Tibial nerve (tissue), 4 donors: ENCODE results near the gene IL27RA. TPM values are rescaled to one million over a fixed set of nuclear protein-coding genes. Genes with fewer than 3 reads are reported as not detected.

ENCODE experiments used
- DNase-seq, 2 donors: peaks; one replicate each; pipeline ENCODE4 v3.0.0-alpha.2; 2019; ENCODE audit warnings: low spot score in 2 of 2
- H3K27ac ChIP-seq, 4 donors: fragments of 200-600 bp; sonication (generic) in 3 of 4; one replicate each; pipeline ENCODE4 v1.5.1; 2017 to 2019; ENCODE audit warnings: mild to moderate bottlenecking in 1 of 4
- H3K27me3 ChIP-seq, 2 donors: fragments of 200-600 bp; sonication (generic) in 1 of 2; one replicate each; pipeline versions ENCODE4 v1.5.1 to v1.6.0; 2017 to 2019
- H3K36me3 ChIP-seq, 3 donors: fragments of 200-600 bp; sonication (generic); one replicate each; pipeline ENCODE4 v1.5.1; 2018 to 2019
- H3K4me1 ChIP-seq, 4 donors: fragments of 200-600 bp; sonication (generic) in 3 of 4; one replicate each; pipeline ENCODE4 v1.5.1; 2017 to 2019
- H3K4me3 ChIP-seq, 4 donors: fragments of 200-600 bp; sonication (generic) in 3 of 4; one replicate each; pipeline ENCODE4 v1.5.1; 2017 to 2019; ENCODE audit warnings: mild to moderate bottlenecking in 1 of 4, moderate library complexity in 1 of 4
- H3K9me3 ChIP-seq, 4 donors: fragments of 200-600 bp; sonication (generic) in 3 of 4; one replicate each; pipeline ENCODE4 v1.5.1; 2017 to 2019
- CTCF ChIP-seq, 5 experiments: fragments of 200-600 bp in 3 of 5; fragments of 450-650 bp in 2 of 5; sonication (generic) in 3 of 5; IDR thresholded peaks; one replicate each; pipeline ENCODE4 v1.5.1; 2016 to 2019; ENCODE audit warnings: antibody characterized with exemption in 5 of 5, mild to moderate bottlenecking in 3 of 5, moderate library complexity in 2 of 5
- EP300 ChIP-seq, 2 donors: sonication (generic); formaldehyde crosslinking; IDR thresholded peaks; one replicate each; pipeline ENCODE4 v1.6.1; 2017; ENCODE audit warnings: antibody characterized with exemption in 2 of 2, mild to moderate bottlenecking in 1 of 2
- POLR2A ChIP-seq, 2 donors: fragments of 450-650 bp; IDR thresholded peaks; one replicate each; pipeline ENCODE4 v1.6.1; 2017; ENCODE audit warnings: antibody characterized with exemption in 2 of 2, mild to moderate bottlenecking in 2 of 2, moderate library complexity in 2 of 2
- WGBS, 2 donors: methylation state at CpG; one replicate each; pipeline ENCODE4 v1.1.5; 2018; 5-methylcytosine and 5-hydroxymethylcytosine counted together
- total RNA-seq, 4 donors: library from RNA; depleted of rRNA; stranded (reverse); fragments of >200 nt; gene quantifications; one replicate each; pipeline ENCODE4 v1.1.0, GENCODE V29; 2016

IL27RA gene
- total RNA-seq, 4 donors from 2014 or later: 2.4 to 3.5 (median 3.0) TPM

- H3K4me3 ChIP-seq: no peak within 1 kb of the TSS
Measured at GRCh38 chr19:14061751-14062557, 30.4 kb downstream of the IL27RA start, which contains the start of gene PALM3. TSS of gene PALM3 (minus strand) at chr19:14062076. CDS start at chr19:14061980, 96 bp downstream.

GRCh38 chr19:14062558-14062855 is 30.9 kb downstream of the IL27RA start:
- no peak overlapping the region for H3K27ac ChIP-seq
- no peak for DNase-seq
- TF ChIP-seq EP300 (IDR thresholded peaks at IDR 0.05) (no peak), CTCF (IDR thresholded peaks at IDR 0.05) (no peak), POLR2A (IDR thresholded peaks at IDR 0.05) (no peak)
- no peaks in the 10 kb centered on the region for H3K9me3 ChIP-seq
- peaks cover 0 to 15% (median 2%) of the 10 kb centered on the region in 4 donors for H3K4me1 ChIP-seq
- 85 to 88% methylated on average over 5 of the region's 5 CpGs for WGBS, 2 donors
- no peak overlapping the region for H3K4me3 ChIP-seq
- no peaks in the 10 kb centered on the region for H3K36me3 ChIP-seq
- peaks cover 2 to 55% of the 10 kb centered on the region in 2 donors for H3K27me3 ChIP-seq

More at GRCh38 chr19:14061751-14062557, 30.4 kb downstream of the IL27RA start, which contains the start of gene PALM3:
- Histone ChIP-seq H3K27me3 (peaks cover 2 to 59% of the 10 kb centered on the region in 2 donors), H3K4me1 (peaks cover 0 to 20% (median 5%) of the 10 kb centered on the region in 4 donors), H3K36me3 (no peaks in the 10 kb centered on the region), H3K9me3 (no peaks in the 10 kb centered on the region), H3K27ac (peak within 1 kb of the TSS in 1 of 4 donors; percentile 39)
- TF ChIP-seq POLR2A (IDR thresholded peaks at IDR 0.05): no peak
- no peak for TF ChIP-seq CTCF (IDR thresholded peaks at IDR 0.05)
- no peak for TF ChIP-seq EP300 (IDR thresholded peaks at IDR 0.05)
- WGBS, 2 donors: 64 to 65% methylated on average over 16 to 18 of the region's 19 CpGs
- DNase-seq: no peak

- Histone ChIP-seq H3K9me3 (no peaks in the 10 kb centered on the region), H3K36me3 (no peaks in the 10 kb centered on the region), H3K4me3 (no peak overlapping the region), H3K27ac (no peak overlapping the region), H3K4me1 (peaks cover 0 to 9% (median 0%) of the 10 kb centered on the region in 4 donors), H3K27me3 (peaks cover 2 to 49% of the 10 kb centered on the region in 2 donors)
- 70 to 71% methylated on average over 7 of the region's 7 CpGs for WGBS, 2 donors
- DNase-seq: no peak
- no peak for TF ChIP-seq POLR2A (IDR thresholded peaks at IDR 0.05)
- no peak for TF ChIP-seq CTCF (IDR thresholded peaks at IDR 0.05)
- no peak for TF ChIP-seq EP300 (IDR thresholded peaks at IDR 0.05)
Measured at GRCh38 chr19:14063105-14063504, 31.5 kb downstream of the IL27RA start.

- no peak overlapping the region for H3K4me3 ChIP-seq
- H3K4me1 ChIP-seq: no peaks in the 10 kb centered on the region
- no peaks in the 10 kb centered on the region for H3K36me3 ChIP-seq
- DNase-seq: no peak
- no peaks in the 10 kb centered on the region for H3K9me3 ChIP-seq
- no peak for TF ChIP-seq CTCF (IDR thresholded peaks at IDR 0.05)
- TF ChIP-seq POLR2A (IDR thresholded peaks at IDR 0.05): no peak
- peaks cover 0 to 21% of the 10 kb centered on the region in 2 donors for H3K27me3 ChIP-seq
- 66 to 67% methylated on average over 2 of the region's 2 CpGs for WGBS, 2 donors
- no peak overlapping the region for H3K27ac ChIP-seq
Measured at GRCh38 chr19:14066134-14066533, 34.6 kb downstream of the IL27RA start.

- no peaks in the 10 kb centered on the region for H3K27me3 ChIP-seq
- WGBS, 2 donors: 93 to 95% methylated on average over 40 to 43 of the region's 43 CpGs
- H3K36me3 ChIP-seq: no peaks in the 10 kb centered on the region
- H3K9me3 ChIP-seq: no peaks in the 10 kb centered on the region
- no peak overlapping the region for H3K4me3 ChIP-seq
- no peak for DNase-seq
- H3K4me1 ChIP-seq: peaks cover 0 to 39% (median 19%) of the 10 kb centered on the region in 4 donors
- H3K27ac ChIP-seq: no peak overlapping the region
- TF ChIP-seq CTCF (IDR thresholded peaks at IDR 0.05) (no peak), EP300 (IDR thresholded peaks at IDR 0.05) (no peak), POLR2A (IDR thresholded peaks at IDR 0.05) (no peak)
Measured at GRCh38 chr19:14070268-14071050, 38.9 kb downstream of the IL27RA start.
